Cardiac fibroblast (primary cell): Measurements from ENCODE around the gene GRIK3.

ENCODE experiments used
- DNase-seq, 2 donors: peaks; one replicate each; pipeline versions ENCODE4 v3.0.0 to v3.0.0-alpha.2; 2010; ENCODE audit warnings: low read depth in 2 of 2
- H3K4me3 ChIP-seq, 2 donors: replicated peaks in 1 of 2; 1 replicate in 1 of 2; 2 replicates in 1 of 2; pipeline ENCODE4 v1.5.1; 2011; ENCODE audit warnings: low read depth in 2 of 2, low read length in 2 of 2, mild to moderate bottlenecking in 2 of 2, moderate library complexity in 1 of 2
- CTCF ChIP-seq: IDR thresholded peaks from one replicate; pipeline ENCODE4 v1.5.1; 2011; ENCODE audit warnings: low read depth, mild to moderate bottlenecking, low read length, inconsistent platforms

The GRIK3 gene

DNA sequence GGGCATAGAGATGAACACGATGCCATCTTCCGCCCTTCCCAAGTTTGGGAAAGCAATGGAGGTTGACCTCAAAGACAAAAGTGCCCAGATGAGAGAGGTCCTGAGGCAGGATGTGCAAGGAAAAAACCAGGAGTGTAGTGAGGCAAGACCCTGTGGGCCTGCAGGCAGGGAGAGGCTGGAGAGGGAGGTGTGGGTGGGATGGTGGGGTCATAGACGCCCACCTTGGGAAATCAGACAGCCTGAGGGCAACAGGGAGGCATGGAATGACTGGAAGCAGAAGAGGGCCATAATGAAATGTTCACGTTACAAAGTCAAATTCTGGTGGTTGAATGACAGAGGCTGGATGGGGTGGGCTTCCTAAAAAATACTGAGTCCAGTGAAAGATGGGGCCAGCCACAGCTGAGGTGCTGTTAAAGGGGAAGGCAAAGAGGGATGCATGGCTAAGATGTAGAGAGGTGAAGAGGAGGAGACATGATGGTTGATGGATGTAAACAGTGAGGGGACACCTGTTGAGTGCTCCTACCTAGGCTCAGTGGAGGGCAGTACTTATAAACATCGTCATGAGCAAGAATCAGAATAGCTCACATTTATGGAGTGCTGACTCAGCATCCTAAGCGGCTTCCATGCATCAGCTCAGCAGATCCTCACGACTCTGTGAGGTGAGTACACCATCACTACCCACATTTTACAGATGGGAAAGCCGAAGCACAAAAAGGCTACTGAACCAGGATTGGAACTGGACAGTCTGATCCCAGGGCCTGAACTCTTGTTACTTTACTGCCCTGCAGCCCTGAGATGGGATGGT lies 42.0 kb downstream of the GRIK3 start:
- DNase-seq, result no peak
- no peak overlapping the region for H3K4me3 ChIP-seq
- TF ChIP-seq CTCF, result no peak

DNA sequence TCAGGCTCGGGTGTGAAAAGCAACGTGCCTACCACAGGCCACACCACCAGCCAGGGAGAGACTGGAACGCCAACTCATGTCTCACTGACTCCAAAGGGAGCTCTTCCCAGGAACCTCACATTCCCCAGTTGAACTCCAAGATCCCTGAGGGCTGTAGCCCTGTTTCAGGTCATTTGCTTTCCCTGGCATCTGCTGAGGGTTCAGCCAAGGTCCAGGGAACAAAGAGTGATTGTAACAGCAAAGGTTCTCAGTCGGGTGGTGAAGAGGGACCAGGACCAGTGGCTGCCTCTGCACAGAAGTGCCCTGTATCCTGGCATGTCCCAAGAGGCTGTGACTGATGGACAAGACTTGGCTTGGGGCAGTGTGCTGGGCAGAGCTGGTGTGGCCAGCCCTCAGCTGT lies 42.8 kb downstream of the GRIK3 start:
- no peak for TF ChIP-seq CTCF

DNA sequence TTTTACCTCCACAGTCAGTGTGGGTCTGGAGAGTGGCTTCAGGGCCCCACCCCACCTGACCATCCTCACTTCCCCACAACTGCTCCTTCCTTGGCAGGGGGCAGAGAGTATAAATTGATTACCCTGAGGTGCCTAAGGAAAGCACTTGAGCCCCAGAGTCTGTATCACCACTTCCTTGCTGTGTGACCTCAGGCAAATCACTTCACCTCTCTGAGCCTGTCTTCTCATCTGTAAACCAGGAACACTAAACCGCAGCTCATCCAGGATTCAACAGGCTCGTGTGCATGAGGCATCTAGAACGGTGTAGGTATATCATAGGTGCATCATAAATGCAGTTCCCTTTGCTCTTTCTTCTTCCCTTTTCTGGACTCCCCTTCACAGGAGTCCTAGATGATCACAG lies 43.4 kb downstream of the GRIK3 start:
- no peak overlapping the region for H3K4me3 ChIP-seq
- TF ChIP-seq CTCF, result no peak
- no peak for DNase-seq

More for the DNA sequence above, 42.8 kb downstream of the GRIK3 start:
- no peak overlapping the region for H3K4me3 ChIP-seq
- DNase-seq, result no peak

DNA sequence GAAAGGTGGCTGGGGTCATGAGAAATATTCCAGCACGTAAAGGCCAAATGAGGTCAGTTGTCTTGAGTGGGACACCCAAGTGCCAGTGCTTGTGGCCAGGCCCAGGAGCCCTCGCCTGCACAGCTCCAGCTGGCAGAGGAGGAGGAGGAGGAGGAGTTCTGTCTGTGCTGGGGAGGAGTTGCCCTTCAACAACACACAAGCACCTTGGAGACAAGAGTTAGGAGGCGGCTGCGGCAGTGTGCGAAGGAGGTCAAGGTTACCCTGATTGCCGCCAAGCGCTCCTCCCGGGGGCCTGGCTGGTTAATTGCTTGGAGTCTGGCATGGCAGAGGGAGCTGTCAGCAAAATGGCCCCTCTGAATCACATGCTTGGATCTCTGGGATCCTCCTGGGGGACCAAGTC lies 45.1 kb downstream of the GRIK3 start:
- no peak for TF ChIP-seq CTCF
- DNase-seq, result no peak
- H3K4me3 ChIP-seq, result no peak overlapping the region

DNA sequence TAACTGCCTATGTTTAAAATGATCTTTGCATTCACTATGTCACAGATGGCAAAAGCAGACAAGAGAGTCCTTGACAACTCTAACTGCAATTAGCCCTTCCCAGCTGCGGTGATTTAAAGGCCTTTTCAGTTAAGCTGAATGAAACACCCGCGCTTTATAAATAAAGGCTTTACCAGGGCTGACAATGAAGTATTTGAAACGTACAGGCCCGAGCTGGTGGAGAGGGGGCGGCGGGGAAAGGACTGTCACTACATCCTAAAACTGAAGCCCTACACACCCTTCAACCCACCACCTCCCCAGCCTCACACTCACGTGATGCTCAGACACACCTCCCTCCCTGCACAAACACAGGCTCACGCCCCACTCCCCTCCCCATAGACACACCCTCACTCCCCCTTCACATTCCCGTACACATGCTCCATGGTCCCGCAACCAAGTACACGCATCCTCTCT lies 45.5 kb downstream of the GRIK3 start:
- TF ChIP-seq CTCF, result no peak
- no peak for DNase-seq
- H3K4me3 ChIP-seq, result no peak overlapping the region

DNA sequence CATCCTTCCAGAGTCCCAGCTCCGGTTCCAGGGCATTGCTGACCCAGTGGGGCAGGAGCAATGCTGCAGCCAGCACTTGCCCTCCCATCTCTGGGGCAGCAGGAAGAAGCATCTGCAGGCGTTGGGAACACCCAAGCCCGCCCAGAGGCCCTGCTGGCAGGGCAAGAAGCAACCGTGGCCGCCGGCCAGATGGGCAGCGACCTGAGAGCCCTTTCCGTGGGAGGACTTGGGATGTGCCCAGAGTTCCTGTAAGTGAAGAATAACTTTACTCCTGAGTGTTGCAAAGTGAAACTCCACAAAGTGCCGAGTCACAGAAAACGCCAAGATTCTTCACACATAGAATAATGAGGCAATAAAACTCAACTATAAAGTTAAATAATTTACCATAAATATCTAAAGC lies 46.0 kb downstream of the GRIK3 start:
- DNase-seq, result no peak
- TF ChIP-seq CTCF, result no peak

DNA sequence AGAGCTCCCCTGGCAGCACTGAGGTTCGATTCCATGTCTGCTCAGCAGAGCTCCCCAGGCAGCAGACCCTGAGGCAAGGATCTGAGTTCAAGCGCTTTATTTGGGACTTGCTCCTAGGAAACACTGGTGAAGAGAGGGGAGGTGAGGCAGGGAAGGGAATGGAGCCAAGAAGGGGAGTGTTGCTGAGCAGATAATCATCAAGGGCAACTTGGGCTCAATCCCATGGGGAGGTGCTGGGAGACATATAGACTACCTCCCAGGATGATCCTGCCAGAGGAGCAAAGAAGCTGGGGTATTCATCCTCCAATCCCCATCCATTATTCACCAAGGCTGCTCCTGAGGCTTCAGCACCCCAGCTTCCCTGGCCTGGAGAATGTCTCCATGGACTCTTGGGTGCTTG lies 47.0 kb downstream of the GRIK3 start:
- no peak for TF ChIP-seq CTCF
- DNase-seq, result no peak
- no peak overlapping the region for H3K4me3 ChIP-seq

More for the DNA sequence above, 46.0 kb downstream of the GRIK3 start:
- no peak overlapping the region for H3K4me3 ChIP-seq
